ENCODE measurements around the gene ZNF821.

DNA sequence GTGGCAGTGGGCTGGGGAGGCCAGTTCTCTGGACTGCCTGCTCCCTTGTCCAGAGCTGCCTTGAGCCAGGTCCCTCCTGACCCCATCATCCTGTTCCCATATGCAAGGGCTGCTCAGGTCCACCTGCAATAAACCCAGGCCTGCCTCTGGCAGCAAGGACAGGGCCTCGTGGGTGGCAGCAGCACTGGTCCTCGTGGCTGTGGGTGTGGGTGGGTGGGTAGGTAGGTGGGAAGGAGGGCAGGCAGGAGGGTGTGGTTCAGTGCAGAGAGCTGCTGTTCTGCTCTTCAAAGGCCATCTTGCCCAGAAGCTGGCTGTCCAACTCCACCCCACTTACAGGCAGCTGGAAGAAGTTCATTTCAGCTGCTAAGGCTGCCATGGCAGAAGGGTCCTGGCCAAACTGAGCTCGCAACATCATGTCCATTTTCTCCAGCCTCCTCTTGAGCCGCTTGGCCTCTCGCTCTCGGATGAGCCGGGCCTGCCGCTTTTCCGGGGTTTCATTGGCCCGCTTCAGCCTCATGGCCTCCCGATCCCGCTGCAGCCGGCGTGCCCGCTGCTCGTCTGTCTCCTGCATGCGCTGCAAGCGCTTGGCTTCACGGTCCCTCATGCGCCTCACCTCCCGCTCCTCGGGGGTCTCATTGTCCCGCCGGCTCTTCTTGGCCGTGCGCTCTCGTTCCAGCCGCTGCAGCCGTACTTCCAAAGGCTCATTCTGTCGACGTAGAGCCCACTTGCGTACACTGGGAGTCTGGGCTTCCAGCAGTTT lies 24.0 kb downstream of the ZNF821 start:
- TF ChIP-seq, protein P1, sequence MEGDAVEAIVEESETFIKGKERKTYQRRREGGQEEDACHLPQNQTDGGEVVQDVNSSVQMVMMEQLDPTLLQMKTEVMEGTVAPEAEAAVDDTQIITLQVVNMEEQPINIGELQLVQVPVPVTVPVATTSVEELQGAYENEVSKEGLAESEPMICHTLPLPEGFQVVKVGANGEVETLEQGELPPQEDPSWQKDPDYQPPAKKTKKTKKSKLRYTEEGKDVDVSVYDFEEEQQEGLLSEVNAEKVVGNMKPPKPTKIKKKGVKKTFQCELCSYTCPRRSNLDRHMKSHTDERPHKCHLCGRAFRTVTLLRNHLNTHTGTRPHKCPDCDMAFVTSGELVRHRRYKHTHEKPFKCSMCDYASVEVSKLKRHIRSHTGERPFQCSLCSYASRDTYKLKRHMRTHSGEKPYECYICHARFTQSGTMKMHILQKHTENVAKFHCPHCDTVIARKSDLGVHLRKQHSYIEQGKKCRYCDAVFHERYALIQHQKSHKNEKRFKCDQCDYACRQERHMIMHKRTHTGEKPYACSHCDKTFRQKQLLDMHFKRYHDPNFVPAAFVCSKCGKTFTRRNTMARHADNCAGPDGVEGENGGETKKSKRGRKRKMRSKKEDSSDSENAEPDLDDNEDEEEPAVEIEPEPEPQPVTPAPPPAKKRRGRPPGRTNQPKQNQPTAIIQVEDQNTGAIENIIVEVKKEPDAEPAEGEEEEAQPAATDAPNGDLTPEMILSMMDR (conservative IDR thresholded peaks at IDR 0.05) = no peak
- no peak for TF ChIP-seq EZH2 (IDR thresholded peaks at IDR 0.05; ENCODE audit: low read depth)
